ENCODE data around the gene ABCA4. TPM values are rescaled to one million over a fixed set of nuclear protein-coding genes. Genes with fewer than 3 reads are reported as not detected.
"Not testable (repeated sequence)": the region's sequence is repeated elsewhere in the genome, so short reads cannot be mapped to it uniquely, and the experiment has no call there.

The ABCA4 gene
- total RNA-seq, 1 donor from 2014 or later = 0.11 TPM

GRCh38 chr1:93976711-93977597 lies 144.0 kb downstream of the ABCA4 start:
- ATAC-seq (no peak), DNase-seq (ENCODE audit: missing footprints) (no peak)
- intact Hi-C loops (cut with DNase I) = no loop called here

DNA sequence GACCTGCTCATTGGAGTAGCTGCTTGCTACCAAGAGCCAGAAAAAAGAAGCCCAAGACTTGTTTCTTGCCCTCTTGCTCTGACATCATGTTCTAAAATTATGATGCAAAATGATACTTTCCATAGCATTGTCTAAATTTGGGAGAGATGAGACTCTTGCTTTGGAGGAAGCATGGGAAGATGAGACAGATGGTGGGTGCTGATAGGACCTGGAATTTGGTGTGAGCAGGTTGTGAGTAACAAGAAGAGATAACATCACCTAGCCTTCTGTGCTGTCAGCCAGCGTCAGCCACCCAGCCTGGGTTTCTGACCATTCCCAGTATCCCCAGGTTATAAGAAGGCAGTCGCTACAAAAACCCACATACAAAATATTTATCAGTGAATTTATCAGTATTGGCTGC lies 144.7 kb downstream of the ABCA4 start:
- ATAC-seq (no peak), DNase-seq (ENCODE audit: missing footprints) (no peak)
- intact Hi-C loops (cut with DNase I) = no loop called here

DNA sequence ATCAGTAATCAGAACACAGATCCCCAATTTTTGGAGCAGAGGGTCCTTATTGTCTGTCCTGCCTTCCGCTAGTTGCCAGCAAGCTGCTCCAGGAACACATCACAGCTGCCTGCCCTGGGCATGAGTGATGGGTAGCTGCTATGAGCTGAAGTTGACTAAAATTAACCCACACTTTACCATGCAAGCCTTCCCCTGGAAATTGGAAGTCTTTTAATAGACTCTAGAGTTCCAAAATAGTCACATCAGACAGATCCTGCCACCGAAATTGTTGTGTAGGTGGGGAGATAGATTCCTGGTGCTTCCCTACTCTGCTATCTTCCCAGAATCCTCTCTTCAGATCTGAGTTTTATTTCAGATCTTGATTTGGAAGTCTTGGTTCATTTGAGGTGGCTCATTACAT lies 148.6 kb downstream of the ABCA4 start:
- DNase-seq (ENCODE audit: missing footprints) (no peak), ATAC-seq (no peak)
- intact Hi-C loops (cut with DNase I) = no loop called here

- ATAC-seq (no peak), DNase-seq (ENCODE audit: missing footprints) (no peak)
- intact Hi-C loops (cut with DNase I) = no loop called here
Observed at GRCh38 chr1:93969887-93970286, 151.1 kb downstream of the ABCA4 start.

- no peak for DNase-seq (ENCODE audit: missing footprints)
- no peak for ATAC-seq
- intact Hi-C loops (cut with DNase I) = no loop called here
Observed at GRCh38 chr1:93969371-93969770, 151.6 kb downstream of the ABCA4 start.

DNA sequence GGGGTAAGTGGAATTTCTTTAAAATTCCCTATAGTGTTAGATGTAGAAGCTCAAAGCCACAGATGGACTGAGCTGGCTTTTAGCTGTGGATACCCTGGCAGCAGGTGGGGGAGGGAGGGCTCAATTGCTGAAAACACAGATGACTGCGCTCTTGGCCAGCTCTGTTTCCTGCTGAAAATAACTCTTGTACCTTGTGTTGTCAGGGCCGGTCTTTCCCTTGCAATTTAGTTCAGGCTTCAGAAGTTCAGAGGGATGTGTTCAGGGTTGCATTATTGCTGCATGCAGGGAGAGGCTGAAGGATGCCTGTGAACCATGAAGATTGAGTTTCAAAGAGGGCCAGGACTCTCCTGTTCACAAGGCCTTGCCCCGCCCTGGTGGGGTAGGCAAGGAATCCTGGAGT lies 153.6 kb downstream of the ABCA4 start:
- DNase-seq (ENCODE audit: missing footprints) (no peak), ATAC-seq (peak; percentile 42)
- intact Hi-C loops (cut with DNase I) = no loop called here

GRCh38 chr1:93965888-93966287 lies 155.1 kb downstream of the ABCA4 start:
- no peak for ATAC-seq
- intact Hi-C loops (cut with DNase I) = no loop called here

GRCh38 chr1:93965256-93965655 lies 155.7 kb downstream of the ABCA4 start:
- no peak for DNase-seq (ENCODE audit: missing footprints)
- ATAC-seq = no peak
- intact Hi-C loops (cut with DNase I) = no loop called here

More at GRCh38 chr1:93965888-93966287, 155.1 kb downstream of the ABCA4 start:
- no peak for DNase-seq (ENCODE audit: missing footprints)

DNA sequence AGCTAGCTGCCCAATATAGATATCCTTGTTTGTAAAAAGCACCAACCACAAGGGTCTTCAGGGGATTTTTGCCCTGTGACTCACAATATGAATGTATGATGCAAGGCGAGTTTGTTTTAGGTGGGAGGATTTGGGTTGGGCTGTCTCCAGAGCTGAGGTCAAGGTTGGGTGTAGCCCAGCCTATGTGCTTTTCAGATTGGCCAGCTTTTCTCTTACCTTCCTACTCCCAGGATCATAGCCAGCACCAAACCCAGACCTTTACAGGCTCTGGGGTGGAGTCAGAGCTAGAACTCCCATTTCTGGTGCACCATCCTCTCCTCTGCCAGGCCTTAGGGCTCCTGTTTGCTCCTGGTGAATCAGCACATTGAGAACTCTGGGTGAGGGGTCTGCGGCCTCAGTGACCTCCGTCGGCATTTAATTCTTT lies 156.2 kb downstream of the ABCA4 start:
- intact Hi-C loops (cut with DNase I) = no loop called here
- ATAC-seq (no peak), DNase-seq (ENCODE audit: missing footprints) (no peak)

DNA sequence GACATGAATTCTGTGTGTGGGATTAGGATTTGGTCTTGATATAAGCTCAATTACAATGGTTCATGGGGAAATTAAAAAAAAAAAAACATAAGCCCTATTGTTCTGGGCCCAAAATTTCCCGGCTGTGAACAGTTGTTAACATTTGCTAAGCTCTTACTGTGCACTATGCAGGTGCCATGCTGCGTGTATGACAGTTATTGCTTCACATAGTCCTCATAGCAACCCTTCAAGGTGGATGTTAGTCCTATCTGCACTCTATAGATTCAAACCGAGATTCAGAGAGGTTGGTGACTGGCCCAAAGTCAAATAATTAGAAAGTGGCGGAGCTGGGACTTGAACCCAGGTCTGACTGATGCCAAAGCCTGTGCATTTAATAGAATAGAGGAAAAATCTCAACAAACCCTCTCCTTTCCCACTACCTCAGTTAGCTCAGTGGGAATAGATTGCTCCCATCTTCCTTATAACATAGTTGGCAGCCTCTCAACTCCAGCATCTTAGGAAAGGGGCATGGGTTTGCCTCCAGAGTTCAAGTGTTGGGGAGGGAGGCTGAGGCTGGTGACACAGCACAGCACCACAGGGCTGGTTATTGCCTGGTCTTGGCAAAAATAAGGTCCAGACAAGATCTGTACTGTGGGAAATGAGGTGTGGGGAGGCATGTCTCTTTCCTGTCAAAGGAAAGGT lies 156.7 kb downstream of the ABCA4 start:
- no peak for ATAC-seq
- intact Hi-C loops (cut with DNase I) = no loop called here

GRCh38 chr1:93963585-93963984 lies 157.4 kb downstream of the ABCA4 start:
- intact Hi-C loops (cut with DNase I) = no loop called here
- ATAC-seq (no peak), DNase-seq (ENCODE audit: missing footprints) (no peak)

More for the DNA sequence above, 156.7 kb downstream of the ABCA4 start:
- no peak for DNase-seq (ENCODE audit: missing footprints)

- no peak for ATAC-seq
- intact Hi-C loops (cut with DNase I) = no loop called here
- no peak for DNase-seq (ENCODE audit: missing footprints)
Observed at GRCh38 chr1:93961906-93962305, 159.0 kb downstream of the ABCA4 start.

DNA sequence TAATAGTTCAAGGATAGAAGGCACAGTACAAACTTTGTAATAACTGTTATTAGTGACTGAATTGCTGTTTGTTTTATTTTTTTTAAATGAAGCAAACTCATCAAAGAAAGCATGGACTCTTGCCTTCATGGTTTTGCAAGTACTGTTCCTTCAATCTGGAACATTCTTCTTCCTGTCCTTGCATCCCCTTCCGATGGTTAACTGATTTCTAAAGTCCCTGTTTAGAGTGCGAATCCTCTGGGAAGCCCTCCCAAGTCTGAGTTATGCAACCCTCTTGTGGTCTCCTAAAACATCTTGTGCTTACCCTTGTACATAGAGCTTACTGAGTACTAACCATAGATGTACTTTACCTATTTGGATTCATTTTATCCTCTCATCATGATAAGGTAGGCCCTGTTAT lies 159.5 kb downstream of the ABCA4 start:
- ATAC-seq (no peak), DNase-seq (ENCODE audit: missing footprints) (no peak)
- intact Hi-C loops (cut with DNase I) = no loop called here

DNA sequence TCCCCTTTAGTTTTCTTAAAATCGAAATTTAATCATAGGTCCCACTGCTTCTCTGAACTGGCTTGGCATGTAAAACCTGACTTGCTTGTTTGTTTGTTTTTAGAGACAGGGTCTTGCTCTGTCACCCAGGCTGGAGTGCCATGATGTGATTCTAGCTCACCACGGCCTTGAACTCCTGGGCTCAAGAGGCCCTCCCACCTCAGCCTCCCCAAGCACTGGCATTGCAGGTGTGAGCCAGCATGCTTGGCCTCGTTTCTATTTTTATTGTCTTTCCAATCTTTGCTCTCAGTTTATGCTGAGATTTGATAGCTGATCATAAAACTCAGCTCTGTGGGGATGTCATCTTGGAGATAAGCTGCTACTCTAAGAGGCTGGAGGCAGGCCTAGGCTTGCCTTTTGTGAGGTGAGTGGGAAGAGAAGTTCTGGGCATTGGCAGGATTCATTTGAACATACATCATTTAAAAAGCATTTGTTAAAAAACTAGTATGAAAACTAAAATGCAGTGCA lies 160.3 kb downstream of the ABCA4 start:
- no peak for ATAC-seq
- intact Hi-C loops (cut with DNase I) = no loop called here
- DNase-seq (ENCODE audit: missing footprints) = no peak

DNA sequence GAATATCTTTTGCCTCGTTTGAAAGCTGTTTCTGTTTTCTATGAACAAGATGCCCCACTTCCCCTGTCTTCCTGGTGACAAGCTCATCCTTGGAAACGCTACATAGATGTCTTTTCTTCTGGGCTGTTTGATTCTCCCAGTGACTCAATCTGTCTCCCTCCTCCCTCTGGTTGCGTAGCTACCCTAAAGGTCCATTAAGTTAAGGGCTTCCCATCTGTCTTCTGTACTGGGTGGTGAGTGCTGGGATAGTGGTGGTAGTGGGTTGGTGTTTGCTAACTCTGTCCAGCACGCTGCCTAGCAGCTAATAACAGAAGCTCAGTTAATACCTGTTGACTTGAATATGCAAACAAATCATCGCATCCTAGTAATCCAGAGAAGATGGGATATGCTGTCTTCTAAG lies 161.5 kb downstream of the ABCA4 start:
- no peak for ATAC-seq
- intact Hi-C loops (cut with DNase I) = no loop called here
- DNase-seq (ENCODE audit: missing footprints) = no peak

GRCh38 chr1:93958726-93959100 lies 162.2 kb downstream of the ABCA4 start:
- intact Hi-C loops (cut with DNase I) = no loop called here
- ATAC-seq = no peak
- no peak for DNase-seq (ENCODE audit: missing footprints)

- DNase-seq (ENCODE audit: missing footprints) (no peak), ATAC-seq (no peak)
- intact Hi-C loops (cut with DNase I) = no loop called here
Observed at GRCh38 chr1:93958032-93958725, 162.8 kb downstream of the ABCA4 start.

DNA sequence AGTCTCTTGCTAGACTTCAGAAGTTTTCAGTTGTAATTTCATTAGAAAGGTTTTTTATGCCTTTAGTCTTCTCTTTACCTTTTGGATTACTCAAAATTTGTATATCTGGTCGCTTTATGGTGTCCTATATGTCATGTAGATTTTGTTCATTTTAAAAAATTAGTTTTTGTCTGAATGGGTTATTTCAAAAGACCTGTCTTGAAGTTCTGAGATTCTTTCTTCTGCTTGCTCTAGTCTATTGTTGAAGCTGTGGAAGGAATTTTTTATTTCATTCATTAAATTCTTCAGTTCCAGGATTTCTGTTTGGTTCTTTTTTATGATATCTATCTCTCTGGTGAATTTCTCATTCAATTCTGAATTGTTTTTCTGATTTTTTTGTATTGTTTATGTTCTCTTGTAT lies 165.2 kb downstream of the ABCA4 start:
- intact Hi-C loops (cut with DNase I) = no loop called here
- no peak for ATAC-seq

DNA sequence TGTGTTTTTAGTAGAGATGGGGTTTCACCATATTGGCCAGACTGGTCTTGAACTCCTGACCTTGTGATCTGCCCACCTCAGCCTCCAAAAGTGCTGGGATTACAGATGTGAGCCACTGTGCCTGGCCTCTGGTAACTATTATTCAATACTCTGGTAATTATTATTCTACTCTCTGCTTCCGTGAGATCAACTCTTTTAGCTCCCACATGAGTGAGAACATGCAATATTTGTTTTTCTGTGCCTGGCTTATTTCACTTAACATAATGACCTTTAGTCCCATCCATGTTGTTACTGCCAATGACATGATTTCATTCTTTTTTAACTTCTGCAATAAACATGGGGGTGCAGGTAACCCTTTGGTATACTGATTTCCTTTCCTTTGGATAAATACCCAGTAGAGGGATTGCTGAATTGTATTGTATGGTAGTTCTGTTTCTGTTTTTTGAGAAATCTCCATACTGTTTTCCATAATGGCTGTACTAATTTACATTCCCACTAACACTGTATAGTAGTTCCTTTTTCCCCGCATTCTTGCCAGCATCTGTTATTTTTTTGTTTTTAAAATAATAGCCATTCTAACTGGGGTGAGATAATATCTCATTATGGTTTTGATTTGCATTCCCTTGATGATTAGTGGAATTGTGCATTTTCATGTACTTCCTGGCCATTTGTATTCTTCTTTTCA lies 173.8 kb downstream of the ABCA4 start:
- ATAC-seq; intact Hi-C loops (cut with DNase I); DNase-seq (ENCODE audit: missing footprints): not testable (repeated sequence)

More for the DNA sequence above, 165.2 kb downstream of the ABCA4 start:
- DNase-seq (ENCODE audit: missing footprints) = no peak
